Ishikawa (cell line): ENCODE results near the gene EFEMP1.

ENCODE experiments used
- CEBPB ChIP-seq: IDR thresholded peaks from 2 replicates; pipeline ENCODE4 v1.6.1; 2012
- CREB1 ChIP-seq: IDR thresholded peaks from 2 replicates; pipeline ENCODE4 v1.6.1; 2012; ENCODE audit warnings: low read depth
- EGR1 ChIP-seq: IDR thresholded peaks from 2 replicates; pipeline ENCODE4 v1.6.1; 2012
- EP300 ChIP-seq: IDR thresholded peaks from 2 replicates; pipeline ENCODE4 v1.6.1; 2012; ENCODE audit warnings: borderline replicate concordance
- FOXM1 ChIP-seq: IDR thresholded peaks from 2 replicates; pipeline ENCODE4 v1.6.1; 2012; ENCODE audit warnings: low read depth, borderline replicate concordance
- NFIC ChIP-seq: IDR thresholded peaks from 2 replicates; pipeline ENCODE4 v1.6.1; 2012
- RAD21 ChIP-seq: IDR thresholded peaks from 2 replicates; pipeline ENCODE4 v1.6.1; 2012; ENCODE audit warnings: low read depth
- TAF1 ChIP-seq: IDR thresholded peaks from 2 replicates; pipeline ENCODE4 v1.6.1; 2012; ENCODE audit warnings: low read depth, mild to moderate bottlenecking
- TCF12 ChIP-seq: IDR thresholded peaks from 2 replicates; pipeline ENCODE4 v1.6.1; 2012; ENCODE audit warnings: low read depth
- YY1 ChIP-seq: IDR thresholded peaks from 2 replicates; pipeline ENCODE4 v1.6.1; 2012; ENCODE audit warnings: low read depth
- ZBTB7A ChIP-seq: IDR thresholded peaks from 2 replicates; pipeline ENCODE4 v1.6.1; 2012; ENCODE audit warnings: low read depth
- TF ChIP-seq, protein P1 (sequence below): IDR thresholded peaks from 2 replicates; pipeline ENCODE4 v1.6.1; 2012; ENCODE audit warnings: low read depth, mild to moderate bottlenecking
- TF ChIP-seq, protein P2 (sequence below): IDR thresholded peaks from 2 replicates; pipeline ENCODE4 v1.6.1; 2012

GRCh38 chr2:55875434-55876135 lies 48.0 kb downstream of the EFEMP1 start:
- TF ChIP-seq EP300 (no peak), CREB1 (no peak), CEBPB (no peak), FOXM1 (no peak), YY1 (no peak), NFIC (no peak), RAD21 (no peak), TAF1 (no peak), EGR1 (no peak), TCF12 (no peak), ZBTB7A (no peak)
- TF ChIP-seq, protein P1, sequence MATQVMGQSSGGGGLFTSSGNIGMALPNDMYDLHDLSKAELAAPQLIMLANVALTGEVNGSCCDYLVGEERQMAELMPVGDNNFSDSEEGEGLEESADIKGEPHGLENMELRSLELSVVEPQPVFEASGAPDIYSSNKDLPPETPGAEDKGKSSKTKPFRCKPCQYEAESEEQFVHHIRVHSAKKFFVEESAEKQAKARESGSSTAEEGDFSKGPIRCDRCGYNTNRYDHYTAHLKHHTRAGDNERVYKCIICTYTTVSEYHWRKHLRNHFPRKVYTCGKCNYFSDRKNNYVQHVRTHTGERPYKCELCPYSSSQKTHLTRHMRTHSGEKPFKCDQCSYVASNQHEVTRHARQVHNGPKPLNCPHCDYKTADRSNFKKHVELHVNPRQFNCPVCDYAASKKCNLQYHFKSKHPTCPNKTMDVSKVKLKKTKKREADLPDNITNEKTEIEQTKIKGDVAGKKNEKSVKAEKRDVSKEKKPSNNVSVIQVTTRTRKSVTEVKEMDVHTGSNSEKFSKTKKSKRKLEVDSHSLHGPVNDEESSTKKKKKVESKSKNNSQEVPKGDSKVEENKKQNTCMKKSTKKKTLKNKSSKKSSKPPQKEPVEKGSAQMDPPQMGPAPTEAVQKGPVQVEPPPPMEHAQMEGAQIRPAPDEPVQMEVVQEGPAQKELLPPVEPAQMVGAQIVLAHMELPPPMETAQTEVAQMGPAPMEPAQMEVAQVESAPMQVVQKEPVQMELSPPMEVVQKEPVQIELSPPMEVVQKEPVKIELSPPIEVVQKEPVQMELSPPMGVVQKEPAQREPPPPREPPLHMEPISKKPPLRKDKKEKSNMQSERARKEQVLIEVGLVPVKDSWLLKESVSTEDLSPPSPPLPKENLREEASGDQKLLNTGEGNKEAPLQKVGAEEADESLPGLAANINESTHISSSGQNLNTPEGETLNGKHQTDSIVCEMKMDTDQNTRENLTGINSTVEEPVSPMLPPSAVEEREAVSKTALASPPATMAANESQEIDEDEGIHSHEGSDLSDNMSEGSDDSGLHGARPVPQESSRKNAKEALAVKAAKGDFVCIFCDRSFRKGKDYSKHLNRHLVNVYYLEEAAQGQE = no peak
- TF ChIP-seq, protein P2, sequence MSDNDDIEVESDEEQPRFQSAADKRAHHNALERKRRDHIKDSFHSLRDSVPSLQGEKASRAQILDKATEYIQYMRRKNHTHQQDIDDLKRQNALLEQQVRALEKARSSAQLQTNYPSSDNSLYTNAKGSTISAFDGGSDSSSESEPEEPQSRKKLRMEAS = no peak
